Tibial nerve (tissue), 4 donors: ENCODE measurements around the gene RTL5.

Experiments
- CTCF ChIP-seq, 5 experiments: fragments of 200-600 bp in 3 of 5; fragments of 450-650 bp in 2 of 5; sonication (generic) in 3 of 5; IDR thresholded peaks; one replicate each; pipeline ENCODE4 v1.5.1; 2016 to 2019; ENCODE audit warnings: antibody characterized with exemption in 5 of 5, mild to moderate bottlenecking in 3 of 5, moderate library complexity in 2 of 5
- EP300 ChIP-seq, 2 donors: sonication (generic); formaldehyde crosslinking; IDR thresholded peaks; one replicate each; pipeline ENCODE4 v1.6.1; 2017; ENCODE audit warnings: antibody characterized with exemption in 2 of 2, mild to moderate bottlenecking in 1 of 2

- TF ChIP-seq CTCF (IDR thresholded peaks at IDR 0.05) (no peak), EP300 (IDR thresholded peaks at IDR 0.05) (no peak)
Measured at GRCh38 chrX:72176981-72177380, 45.3 kb upstream of the RTL5 start.
